ENCODE measurements around the gene PTGER4. TPM values are rescaled to one million over a fixed set of nuclear protein-coding genes. Genes with fewer than 3 reads are reported as not detected.
"Not testable (repeated sequence)": the region's sequence is repeated elsewhere in the genome, so short reads cannot be mapped to it uniquely, and the experiment has no call there.

PTGER4 gene
- total RNA-seq, 1 donor from 2014 or later, result 8.0 TPM

DNA sequence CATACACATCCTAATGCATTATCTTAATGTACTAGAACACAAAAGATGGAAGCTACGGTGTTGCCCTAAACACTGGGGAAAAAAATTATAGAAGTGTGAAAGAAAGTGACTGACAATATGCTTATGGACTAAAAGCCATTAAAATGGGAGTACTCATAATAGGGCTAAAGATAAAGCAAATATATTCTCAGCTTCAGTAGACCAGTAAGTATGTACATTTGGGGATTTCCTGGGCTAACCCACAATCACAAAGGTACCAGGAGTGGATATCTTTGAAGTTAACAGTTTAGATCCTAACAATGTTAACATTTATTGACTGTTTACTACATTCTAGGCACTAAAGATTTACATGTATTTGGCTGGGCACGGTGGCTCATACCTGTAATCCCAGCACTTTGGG is 36.9 kb downstream of the PTGER4 start:
- no peak overlapping the region for H3K27ac Mint-ChIP-seq
- no peaks in the 10 kb centered on the region for H3K4me1 Mint-ChIP-seq (ENCODE audit: unreplicated experiment)
- peaks cover 22% of the 10 kb centered on the region for H3K36me3 Mint-ChIP-seq
- TF ChIP-seq, protein P1, sequence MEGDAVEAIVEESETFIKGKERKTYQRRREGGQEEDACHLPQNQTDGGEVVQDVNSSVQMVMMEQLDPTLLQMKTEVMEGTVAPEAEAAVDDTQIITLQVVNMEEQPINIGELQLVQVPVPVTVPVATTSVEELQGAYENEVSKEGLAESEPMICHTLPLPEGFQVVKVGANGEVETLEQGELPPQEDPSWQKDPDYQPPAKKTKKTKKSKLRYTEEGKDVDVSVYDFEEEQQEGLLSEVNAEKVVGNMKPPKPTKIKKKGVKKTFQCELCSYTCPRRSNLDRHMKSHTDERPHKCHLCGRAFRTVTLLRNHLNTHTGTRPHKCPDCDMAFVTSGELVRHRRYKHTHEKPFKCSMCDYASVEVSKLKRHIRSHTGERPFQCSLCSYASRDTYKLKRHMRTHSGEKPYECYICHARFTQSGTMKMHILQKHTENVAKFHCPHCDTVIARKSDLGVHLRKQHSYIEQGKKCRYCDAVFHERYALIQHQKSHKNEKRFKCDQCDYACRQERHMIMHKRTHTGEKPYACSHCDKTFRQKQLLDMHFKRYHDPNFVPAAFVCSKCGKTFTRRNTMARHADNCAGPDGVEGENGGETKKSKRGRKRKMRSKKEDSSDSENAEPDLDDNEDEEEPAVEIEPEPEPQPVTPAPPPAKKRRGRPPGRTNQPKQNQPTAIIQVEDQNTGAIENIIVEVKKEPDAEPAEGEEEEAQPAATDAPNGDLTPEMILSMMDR (conservative IDR thresholded peaks at IDR 0.05), result no peak
- peaks cover 9% of the 10 kb centered on the region for H3K9me3 Mint-ChIP-seq
- H3K27me3 Mint-ChIP-seq, result no peaks in the 10 kb centered on the region
- DNase-seq (ENCODE audit: extremely low spot score, unreplicated experiment), result no peak
- H3K4me3 Mint-ChIP-seq, result no peak overlapping the region

DNA sequence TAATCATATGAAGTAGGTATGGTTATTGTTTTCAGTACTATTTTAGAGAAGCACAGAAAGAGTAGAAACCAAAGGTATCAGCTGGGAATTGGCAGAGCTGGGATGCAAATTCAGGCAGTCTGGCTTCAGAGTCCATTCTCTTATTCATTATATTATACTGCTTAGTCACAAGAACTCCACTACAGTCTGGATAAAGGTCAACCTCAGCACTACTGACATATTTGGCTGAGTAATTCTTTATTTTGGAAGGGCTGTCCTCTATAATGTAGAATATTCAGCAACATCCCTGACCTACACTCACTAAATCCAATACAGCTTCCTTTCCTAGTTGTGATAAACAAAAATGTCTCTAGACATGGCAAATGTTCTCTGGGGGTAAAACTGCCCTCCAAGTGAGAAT is 37.6 kb downstream of the PTGER4 start:
- Mint-ChIP-seq H3K36me3 (peaks cover 22% of the 10 kb centered on the region), H3K4me1 (ENCODE audit: unreplicated experiment) (no peaks in the 10 kb centered on the region), H3K27ac (no peak overlapping the region), H3K4me3 (no peak overlapping the region), H3K27me3 (no peaks in the 10 kb centered on the region), H3K9me3 (peaks cover 9% of the 10 kb centered on the region)
- TF ChIP-seq, protein P1 (conservative IDR thresholded peaks at IDR 0.05), result no peak
- DNase-seq (ENCODE audit: extremely low spot score, unreplicated experiment), result no peak

DNA sequence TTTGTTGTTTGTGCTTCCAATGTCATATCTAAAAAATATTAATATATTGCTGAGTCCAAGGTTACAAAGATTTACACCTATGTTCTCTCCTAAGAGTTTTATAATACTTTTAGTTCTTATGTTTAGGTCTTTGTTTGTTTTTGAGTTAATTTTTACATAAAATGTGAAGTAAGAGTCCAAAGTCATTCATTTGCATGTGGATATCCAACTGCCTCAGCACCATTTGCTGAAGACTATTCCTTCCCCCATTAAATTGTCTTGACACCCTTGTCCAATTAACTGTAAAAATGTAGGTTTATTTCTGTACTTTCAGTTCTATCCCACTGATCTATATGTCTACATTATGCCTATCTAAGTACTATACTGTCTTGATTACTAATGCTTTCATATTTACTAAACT is 40.4 kb downstream of the PTGER4 start:
- no peaks in the 10 kb centered on the region for H3K4me1 Mint-ChIP-seq (ENCODE audit: unreplicated experiment)
- peaks cover 26% of the 10 kb centered on the region for H3K36me3 Mint-ChIP-seq
- TF ChIP-seq, protein P1 (conservative IDR thresholded peaks at IDR 0.05), result no peak
- H3K27me3 Mint-ChIP-seq, result no peaks in the 10 kb centered on the region
- H3K27ac Mint-ChIP-seq, result no peak overlapping the region
- H3K9me3 Mint-ChIP-seq, result peaks cover 9% of the 10 kb centered on the region
- H3K4me3 Mint-ChIP-seq, result no peak overlapping the region
- DNase-seq (ENCODE audit: extremely low spot score, unreplicated experiment), result no peak

DNA sequence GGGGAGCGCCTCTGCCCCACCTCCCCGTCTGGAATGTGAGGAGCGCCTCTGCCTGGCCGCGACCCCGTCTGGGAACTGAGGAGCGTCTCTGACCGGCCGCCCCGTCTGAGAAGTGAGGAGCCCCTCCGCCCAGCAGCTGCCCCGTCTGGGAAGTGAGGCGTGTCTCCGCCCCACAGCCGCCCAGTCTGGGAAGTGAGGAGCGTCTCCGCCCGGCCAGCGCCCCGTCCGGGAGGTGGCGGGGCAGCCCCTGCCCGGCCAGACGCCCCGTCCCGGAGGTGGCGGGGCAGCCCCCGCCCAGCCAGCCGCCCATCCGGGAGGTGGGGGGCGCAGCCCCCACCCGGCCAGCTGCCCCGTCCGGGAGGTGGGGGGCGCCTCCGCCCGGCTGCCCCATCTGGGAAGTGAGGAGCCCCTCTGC is 42.8 kb downstream of the PTGER4 start:
- not testable (repeated sequence) for H3K27me3 Mint-ChIP-seq; H3K4me1 Mint-ChIP-seq (ENCODE audit: unreplicated experiment); H3K9me3 Mint-ChIP-seq; H3K27ac Mint-ChIP-seq; H3K4me3 Mint-ChIP-seq; DNase-seq (ENCODE audit: extremely low spot score, unreplicated experiment)
- peaks cover 33% of the 10 kb centered on the region for H3K36me3 Mint-ChIP-seq

DNA sequence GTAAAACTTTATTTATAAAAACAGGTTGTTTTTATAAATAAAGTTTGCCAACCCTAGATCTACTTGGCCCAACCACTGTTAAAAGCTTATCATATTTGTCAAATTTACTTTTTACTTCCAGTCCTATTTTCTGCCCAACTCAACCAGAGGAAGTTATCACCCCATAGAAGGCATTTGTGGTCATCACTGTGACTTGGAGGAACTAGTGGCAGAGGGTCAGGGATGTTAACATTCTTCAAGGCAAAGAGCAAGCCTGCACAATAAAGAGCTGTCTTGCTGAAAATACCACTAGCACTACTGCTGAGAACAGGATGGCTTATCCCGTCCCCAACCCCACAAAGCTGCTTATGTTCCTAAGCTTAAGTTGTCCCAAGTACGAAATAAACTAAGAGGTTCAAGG is 53.7 kb downstream of the PTGER4 start:
- no peaks in the 10 kb centered on the region for H3K9me3 Mint-ChIP-seq
- H3K4me1 Mint-ChIP-seq (ENCODE audit: unreplicated experiment), result peaks cover 10% of the 10 kb centered on the region
- no peaks in the 10 kb centered on the region for H3K27me3 Mint-ChIP-seq
- H3K27ac Mint-ChIP-seq, result no peak overlapping the region
- H3K36me3 Mint-ChIP-seq, result peaks cover 6% of the 10 kb centered on the region
- TF ChIP-seq, protein P1 (conservative IDR thresholded peaks at IDR 0.05), result no peak
- no peak for DNase-seq (ENCODE audit: extremely low spot score, unreplicated experiment)
- no peak overlapping the region for H3K4me3 Mint-ChIP-seq

DNA sequence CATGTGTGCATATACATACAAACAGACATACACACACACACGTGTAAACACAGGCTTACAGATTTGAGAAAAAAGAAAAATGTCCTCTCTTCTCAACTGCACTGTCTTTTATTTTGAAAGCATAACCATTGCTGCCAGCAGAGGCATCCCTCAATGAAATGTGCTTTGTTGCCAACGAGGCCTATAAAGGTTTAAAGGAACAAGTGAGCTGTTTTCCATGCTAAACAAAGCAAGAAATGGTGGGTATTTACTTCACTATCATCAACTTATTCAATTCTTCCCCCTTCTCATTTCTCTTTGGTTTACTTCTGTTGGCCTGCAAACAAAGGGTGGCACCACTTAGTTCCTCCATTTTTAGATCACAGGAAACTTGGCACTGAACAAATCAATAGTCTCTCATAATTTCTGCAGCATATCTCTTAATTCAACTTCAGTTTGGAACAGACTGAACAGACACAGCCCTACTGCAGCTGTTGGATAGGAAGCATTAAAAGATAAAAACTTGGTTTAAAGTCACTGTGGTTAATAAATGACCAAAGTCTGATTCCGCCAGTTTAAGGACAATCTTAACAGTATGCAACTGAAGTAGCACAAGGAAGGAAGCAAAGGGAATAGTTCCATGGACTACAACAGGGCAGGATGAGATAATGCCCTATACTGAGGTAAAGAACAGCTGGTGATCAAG is 54.3 kb downstream of the PTGER4 start:
- H3K9me3 Mint-ChIP-seq, result no peaks in the 10 kb centered on the region
- no peak overlapping the region for H3K4me3 Mint-ChIP-seq
- peaks cover 10% of the 10 kb centered on the region for H3K4me1 Mint-ChIP-seq (ENCODE audit: unreplicated experiment)
- DNase-seq (ENCODE audit: extremely low spot score, unreplicated experiment), result no peak
- TF ChIP-seq, protein P1 (conservative IDR thresholded peaks at IDR 0.05), result no peak
- H3K27ac Mint-ChIP-seq, result peak overlapping the region; percentile 59
- H3K36me3 Mint-ChIP-seq, result peaks cover 4% of the 10 kb centered on the region
- H3K27me3 Mint-ChIP-seq, result no peaks in the 10 kb centered on the region

Measured in type B pancreatic cell (in vitro differentiated cells).